IMR-90 (cell line): ENCODE data around the gene COX6A1. TPM values are rescaled to one million over a fixed set of nuclear protein-coding genes. Genes with fewer than 3 reads are reported as not detected.

ENCODE experiments used
- ATAC-seq: fragments of 200-7000 bp; cut with Tn5 transposase; 2 replicates; pipeline ENCODE4 v1.9.1; 2020; ENCODE audit warnings: low read depth, mild to moderate bottlenecking, moderate library complexity
- BruUV-seq: library from RNA; stranded (reverse); fragments of 400-500 nt; replicated peaks from 2 replicates; lab custom pipeline; 2021; lab: Mats Ljungman, UMichigan
- CTCF ChIA-PET: fragments of 300-600 bp; formaldehyde crosslinking; extraction: SDS; loops from one replicate; lab custom pipeline; 2021; ENCODE audit warnings: antibody characterized with exemption; lab: Yijun Ruan, JAX
- POLR2A ChIA-PET: fragments of 300-600 bp; sonication (Branson Sonifier 250); formaldehyde crosslinking; loops from one replicate; lab custom pipeline; 2022; ENCODE audit warnings: antibody characterized with exemption; ENCODE audit not compliant: unreplicated experiment; lab: Charles Lee
- DNase-seq: peaks from one replicate; pipeline ENCODE4 v3.0.0; 2013
- H2AFZ ChIP-seq: replicated peaks from 2 replicates; pipeline ENCODE3; 2013; ENCODE audit warnings: low read length, mild to moderate bottlenecking; ENCODE audit not compliant: poor library complexity
- H2AK5ac ChIP-seq: 2 replicates; pipeline ENCODE4 v1.6.1; 2013; ENCODE audit warnings: low read depth, low read length, inconsistent platforms
- H2AK9ac ChIP-seq: replicated peaks from 2 replicates; pipeline ENCODE3; 2013; ENCODE audit warnings: mild to moderate bottlenecking, low read depth, low read length, moderate library complexity; ENCODE audit not compliant: poor library complexity
- H2BK120ac ChIP-seq: 2 replicates; pipeline ENCODE4 v1.6.1; 2013; ENCODE audit warnings: low read depth, low read length, inconsistent platforms
- H2BK15ac ChIP-seq: 3 replicates; pipeline ENCODE4 v1.6.1; 2013; ENCODE audit warnings: low read depth, low read length, inconsistent platforms
- H2BK20ac ChIP-seq: 2 replicates; pipeline ENCODE4 v1.6.1; 2013; ENCODE audit warnings: low read depth, mild to moderate bottlenecking, inconsistent platforms, low read length, moderate library complexity
- H2BK5ac ChIP-seq: 2 replicates; pipeline ENCODE4 v1.6.1; 2013; ENCODE audit warnings: mild to moderate bottlenecking, low read depth, low read length, inconsistent platforms; ENCODE audit not compliant: poor library complexity, severe bottlenecking
- H3K14ac ChIP-seq: replicated peaks from 2 replicates; pipeline ENCODE4 v1.6.1; 2013; ENCODE audit warnings: low read depth, low read length, inconsistent platforms
- H3K18ac ChIP-seq: 2 replicates; pipeline ENCODE4 v1.6.1; 2013; ENCODE audit warnings: low read depth, low read length, control low read depth
- H3K23ac ChIP-seq: 2 replicates; pipeline ENCODE4 v1.6.1; 2013; ENCODE audit warnings: low read depth, low read length, inconsistent platforms
- H3K27ac ChIP-seq: 2 replicates; pipeline ENCODE4 v1.5.1; 2013; ENCODE audit warnings: mild to moderate bottlenecking, control low read depth, low read length; ENCODE audit not compliant: insufficient read depth
- H3K27me3 ChIP-seq: 2 replicates; pipeline ENCODE4 v1.6.1; 2013; ENCODE audit warnings: low read length; ENCODE audit not compliant: control insufficient read depth, insufficient read depth
- H3K36me3 ChIP-seq: 2 replicates; pipeline ENCODE4 v1.6.1; 2013; ENCODE audit warnings: low read length, mixed read lengths; ENCODE audit not compliant: control insufficient read depth, insufficient read depth
- H3K4ac ChIP-seq: 2 replicates; pipeline ENCODE4 v1.6.1; 2013; ENCODE audit warnings: low read depth, low read length, inconsistent platforms
- H3K4me1 ChIP-seq: 2 replicates; pipeline ENCODE4 v1.6.1; 2013; ENCODE audit warnings: low read length, mixed read lengths; ENCODE audit not compliant: control insufficient read depth, insufficient read depth
- H3K4me2 ChIP-seq: 2 replicates; pipeline ENCODE4 v1.6.1; 2013; ENCODE audit warnings: low read depth, mild to moderate bottlenecking, control low read depth, low read length, moderate library complexity
- H3K4me3 ChIP-seq: 2 replicates; pipeline ENCODE4 v1.5.1; 2013; ENCODE audit warnings: low read depth, mild to moderate bottlenecking, control low read depth, low read length, moderate library complexity; ENCODE audit not compliant: insufficient read depth
- H3K56ac ChIP-seq: 2 replicates; pipeline ENCODE4 v1.6.1; 2013; ENCODE audit warnings: low read length, inconsistent platforms; ENCODE audit not compliant: insufficient read depth; ENCODE audit errors: extremely low read depth
- H3K79me1 ChIP-seq, 2 experiments: 2 replicates each; pipeline ENCODE4 v1.6.1; 2013; ENCODE audit warnings: low read length in 2 of 2, inconsistent platforms in 1 of 2, low read depth in 1 of 2
- H3K9ac ChIP-seq: 2 replicates; pipeline ENCODE4 v1.6.1; 2013; ENCODE audit warnings: low read depth, low read length, control low read depth
- H3K9me1 ChIP-seq: 2 replicates; pipeline ENCODE4 v1.6.1; 2013; ENCODE audit warnings: low read length, inconsistent platforms; ENCODE audit not compliant: insufficient read depth
- H3K9me3 ChIP-seq: 2 replicates; pipeline ENCODE4 v1.6.1; 2013; ENCODE audit warnings: low read length; ENCODE audit not compliant: control insufficient read depth, insufficient read depth
- H4K20me1 ChIP-seq: 2 replicates; pipeline ENCODE4 v1.6.1; 2013; ENCODE audit warnings: low read length, inconsistent platforms; ENCODE audit not compliant: insufficient read depth
- H4K5ac ChIP-seq: 2 replicates; pipeline ENCODE4 v1.6.1; 2013; ENCODE audit warnings: mild to moderate bottlenecking, low read depth, low read length, control low read depth
- H4K8ac ChIP-seq, 2 experiments: 2 replicates each; pipeline ENCODE4 v1.6.1; 2013; ENCODE audit warnings: low read depth in 2 of 2, low read length in 2 of 2, control low read depth in 1 of 2, inconsistent platforms in 1 of 2
- H4K91ac ChIP-seq: 2 replicates; pipeline ENCODE4 v1.6.1; 2013; ENCODE audit warnings: low read depth, low read length, inconsistent platforms; ENCODE audit not compliant: insufficient read depth
- BHLHE40 ChIP-seq: fragments of 150-350 bp; IDR thresholded peaks from 2 replicates; pipeline ENCODE4 v1.6.1; 2016; ENCODE audit warnings: mild to moderate bottlenecking, low read depth, low read length
- CEBPB ChIP-seq: IDR thresholded peaks from 2 replicates; pipeline ENCODE4 v1.6.1; 2012; ENCODE audit warnings: low read depth, low read length, improper control_type of control experiment
- CHD1 ChIP-seq: IDR thresholded peaks from 2 replicates; pipeline ENCODE4 v1.6.1; 2012; ENCODE audit warnings: low read depth, low read length, improper control_type of control experiment
- FOS ChIP-seq: fragments of 150-350 bp; IDR thresholded peaks from 2 replicates; pipeline ENCODE4 v1.6.1; 2016; ENCODE audit warnings: low read depth, low read length
- MAFK ChIP-seq: IDR thresholded peaks from 2 replicates; pipeline ENCODE4 v1.6.1; 2012; ENCODE audit warnings: low read depth, low read length, improper control_type of control experiment
- MAZ ChIP-seq: IDR thresholded peaks from 2 replicates; pipeline ENCODE4 v1.6.1; 2012; ENCODE audit warnings: low read depth, mild to moderate bottlenecking, low read length, improper control_type of control experiment, moderate library complexity, borderline replicate concordance
- MXI1 ChIP-seq: IDR thresholded peaks from 2 replicates; pipeline ENCODE4 v1.6.1; 2012; ENCODE audit warnings: low read depth, mild to moderate bottlenecking, low read length, moderate library complexity, borderline replicate concordance
- NFE2L2 ChIP-seq: fragments of 150-350 bp; IDR thresholded peaks from 2 replicates; pipeline ENCODE4 v1.6.1; 2016; ENCODE audit warnings: low read depth, mild to moderate bottlenecking, low read length
- POLR2A ChIP-seq: IDR thresholded peaks from 2 replicates; pipeline ENCODE4 v1.6.1; 2012; ENCODE audit warnings: mild to moderate bottlenecking, low read depth, low read length
- RAD21 ChIP-seq: IDR thresholded peaks from 2 replicates; pipeline ENCODE4 v1.6.1; 2012; ENCODE audit warnings: low read length, improper control_type of control experiment
- RCOR1 ChIP-seq: IDR thresholded peaks from 2 replicates; pipeline ENCODE4 v1.6.1; 2012; ENCODE audit warnings: mild to moderate bottlenecking, low read length, improper control_type of control experiment; ENCODE audit not compliant: insufficient replicate concordance
- RFX5 ChIP-seq: IDR thresholded peaks from 2 replicates; pipeline ENCODE4 v1.8.0; 2012; ENCODE audit warnings: low read depth, mild to moderate bottlenecking, low read length, moderate library complexity
- SMC3 ChIP-seq: fragments of 150-350 bp; IDR thresholded peaks from 2 replicates; pipeline ENCODE4 v1.6.1; 2016; ENCODE audit warnings: low read depth, mild to moderate bottlenecking, antibody characterized with exemption, low read length, moderate library complexity
- WGBS, 2 experiments: methylation state at CpG; one replicate each; pipeline versions ENCODE4 v1.1.5 to v1.1.7; 2013; ENCODE audit warnings: missing lambda C conversion rate in 2 of 2; ENCODE audit not compliant: insufficient read length in 1 of 2; ENCODE audit errors: extremely low coverage in 2 of 2; 5-methylcytosine and 5-hydroxymethylcytosine counted together
- dilution Hi-C: fragments of 300-500 bp; cut with HindIII; formaldehyde crosslinking; loops from one replicate; pipeline ENCODE4 v1.14.3; 2018; ENCODE audit warnings: low sequenced_read_pairs; ENCODE audit not compliant: unreplicated experiment
- in situ Hi-C: fragments of 300-500 bp; cut with MboI; formaldehyde crosslinking; loops from 3 replicates; pipeline ENCODE4 v1.14.3; 2019; ENCODE audit warnings: low sequenced_read_pairs, inconsistent platforms, mixed read lengths
- intact Hi-C: fragments of 100-400 bp; cut with micrococcal nuclease; formaldehyde crosslinking; loops from 2 replicates; pipeline ENCODE4 v1.10.0; 2022
- polyA plus RNA-seq, 3 experiments: library from polyadenylated mRNA; depleted of rRNA; stranded (reverse); fragments of >200 nt; gene quantifications; 2 replicates each; pipeline ENCODE4 v1.2.3, GENCODE V29; 2012; ENCODE audit warnings: low replicate concordance in 1 of 3
- total RNA-seq: library from RNA; depleted of rRNA; stranded (reverse); fragments of >200 nt; gene quantifications from 2 replicates; pipeline ENCODE4 v1.2.3, GENCODE V29; 2012
- TF ChIP-seq, protein P1 (sequence below): conservative IDR thresholded peaks from 2 replicates; pipeline ENCODE4 v1.5.1; 2012; ENCODE audit warnings: mild to moderate bottlenecking, low read depth, low read length, improper control_type of control experiment
- TF ChIP-seq, protein P2 (sequence below): fragments of 150-350 bp; IDR thresholded peaks from 2 replicates; pipeline ENCODE4 v1.6.1; 2016; ENCODE audit warnings: low read depth, mild to moderate bottlenecking, low read length, moderate library complexity, borderline replicate concordance
- TF ChIP-seq, protein P3 (sequence below): fragments of 150-350 bp; IDR thresholded peaks from 2 replicates; pipeline ENCODE4 v1.6.1; 2017; ENCODE audit warnings: mild to moderate bottlenecking, antibody characterized with exemption, low read length, low read depth

The COX6A1 gene
- total and polyA plus RNA-seq, 2 of the 4 experiments (the other 2 are of a cell fraction), result 396 to 541 TPM

DNA sequence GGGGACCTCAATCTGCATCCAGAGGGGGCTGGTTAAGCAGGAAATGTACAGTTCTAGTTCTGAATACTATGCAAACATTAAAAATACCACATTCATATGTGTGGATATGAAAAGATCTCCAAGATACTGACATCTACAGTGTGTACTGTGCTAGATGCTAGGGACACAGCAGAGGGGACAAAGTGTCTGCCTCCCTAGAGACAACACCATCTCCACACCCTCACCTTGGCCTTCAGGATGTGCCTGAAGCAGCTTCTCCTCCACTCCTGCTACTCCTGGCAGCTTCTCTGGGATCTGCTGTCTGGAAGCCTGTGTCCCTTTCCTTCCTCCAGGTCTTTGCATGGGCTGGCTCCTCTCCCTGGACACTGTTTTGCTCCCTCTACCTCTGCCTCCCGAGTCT lies 42.3 kb downstream of the COX6A1 start:
- H3K27me3 ChIP-seq, result no peaks in the 10 kb centered on the region
- no peak overlapping the region for H2BK15ac ChIP-seq
- H3K4me3 ChIP-seq, result no peak overlapping the region
- no peak overlapping the region for H3K4me2 ChIP-seq
- no peak overlapping the region for H3K18ac ChIP-seq
- H2AK5ac ChIP-seq, result no peak overlapping the region
- ChIA-PET CTCF (no interaction called here), POLR2A (no interaction called here)
- TF ChIP-seq BHLHE40, result no peak
- no peak for TF ChIP-seq CHD1
- TF ChIP-seq MXI1, result no peak
- TF ChIP-seq POLR2A, result no peak
- no peak for TF ChIP-seq NFE2L2
- no peak for TF ChIP-seq RAD21
- TF ChIP-seq MAZ, result no peak
- TF ChIP-seq, protein P1, sequence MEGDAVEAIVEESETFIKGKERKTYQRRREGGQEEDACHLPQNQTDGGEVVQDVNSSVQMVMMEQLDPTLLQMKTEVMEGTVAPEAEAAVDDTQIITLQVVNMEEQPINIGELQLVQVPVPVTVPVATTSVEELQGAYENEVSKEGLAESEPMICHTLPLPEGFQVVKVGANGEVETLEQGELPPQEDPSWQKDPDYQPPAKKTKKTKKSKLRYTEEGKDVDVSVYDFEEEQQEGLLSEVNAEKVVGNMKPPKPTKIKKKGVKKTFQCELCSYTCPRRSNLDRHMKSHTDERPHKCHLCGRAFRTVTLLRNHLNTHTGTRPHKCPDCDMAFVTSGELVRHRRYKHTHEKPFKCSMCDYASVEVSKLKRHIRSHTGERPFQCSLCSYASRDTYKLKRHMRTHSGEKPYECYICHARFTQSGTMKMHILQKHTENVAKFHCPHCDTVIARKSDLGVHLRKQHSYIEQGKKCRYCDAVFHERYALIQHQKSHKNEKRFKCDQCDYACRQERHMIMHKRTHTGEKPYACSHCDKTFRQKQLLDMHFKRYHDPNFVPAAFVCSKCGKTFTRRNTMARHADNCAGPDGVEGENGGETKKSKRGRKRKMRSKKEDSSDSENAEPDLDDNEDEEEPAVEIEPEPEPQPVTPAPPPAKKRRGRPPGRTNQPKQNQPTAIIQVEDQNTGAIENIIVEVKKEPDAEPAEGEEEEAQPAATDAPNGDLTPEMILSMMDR, result no peak
- TF ChIP-seq, protein P2, sequence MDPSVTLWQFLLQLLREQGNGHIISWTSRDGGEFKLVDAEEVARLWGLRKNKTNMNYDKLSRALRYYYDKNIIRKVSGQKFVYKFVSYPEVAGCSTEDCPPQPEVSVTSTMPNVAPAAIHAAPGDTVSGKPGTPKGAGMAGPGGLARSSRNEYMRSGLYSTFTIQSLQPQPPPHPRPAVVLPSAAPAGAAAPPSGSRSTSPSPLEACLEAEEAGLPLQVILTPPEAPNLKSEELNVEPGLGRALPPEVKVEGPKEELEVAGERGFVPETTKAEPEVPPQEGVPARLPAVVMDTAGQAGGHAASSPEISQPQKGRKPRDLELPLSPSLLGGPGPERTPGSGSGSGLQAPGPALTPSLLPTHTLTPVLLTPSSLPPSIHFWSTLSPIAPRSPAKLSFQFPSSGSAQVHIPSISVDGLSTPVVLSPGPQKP, result no peak
- no peak for TF ChIP-seq FOS
- TF ChIP-seq, protein P3, sequence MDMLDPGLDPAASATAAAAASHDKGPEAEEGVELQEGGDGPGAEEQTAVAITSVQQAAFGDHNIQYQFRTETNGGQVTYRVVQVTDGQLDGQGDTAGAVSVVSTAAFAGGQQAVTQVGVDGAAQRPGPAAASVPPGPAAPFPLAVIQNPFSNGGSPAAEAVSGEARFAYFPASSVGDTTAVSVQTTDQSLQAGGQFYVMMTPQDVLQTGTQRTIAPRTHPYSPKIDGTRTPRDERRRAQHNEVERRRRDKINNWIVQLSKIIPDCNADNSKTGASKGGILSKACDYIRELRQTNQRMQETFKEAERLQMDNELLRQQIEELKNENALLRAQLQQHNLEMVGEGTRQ, result no peak
- no peak for TF ChIP-seq MAFK
- no peak for TF ChIP-seq RCOR1
- TF ChIP-seq RFX5, result no peak
- no peak for TF ChIP-seq CEBPB
- no peak for TF ChIP-seq SMC3
- H3K9me1 ChIP-seq, result peaks cover 8% of the 10 kb centered on the region; the same call in 1 of the 2 replicates
- H3K23ac ChIP-seq, result no peak overlapping the region
- H2BK5ac ChIP-seq, result no peak overlapping the region
- no peaks in the 10 kb centered on the region for H4K20me1 ChIP-seq
- peaks cover 18 to 24% of the 10 kb centered on the region in 2 experiments; a peak in 3 of 4 replicates for H3K79me1 ChIP-seq
- no peak overlapping the region for H2AFZ ChIP-seq
- ATAC-seq (no peak), DNase-seq (no peak)
- no peak overlapping the region for H4K91ac ChIP-seq
- no peak overlapping the region for H3K56ac ChIP-seq
- H3K36me3 ChIP-seq, result peaks cover 8% of the 10 kb centered on the region; the same call in 1 of the 2 replicates
- in situ Hi-C loops (no loop called here), intact Hi-C loops (no loop called here), dilution Hi-C loops (no loop called here)
- no peak overlapping the region for H4K8ac ChIP-seq
- H3K9me3 ChIP-seq, result no peaks in the 10 kb centered on the region
- no TSS peak for BruUV-seq
- no peak overlapping the region for H4K5ac ChIP-seq
- no peak overlapping the region for H2BK120ac ChIP-seq
- no peak overlapping the region for H2BK20ac ChIP-seq
- 67% methylated on average over 1 of the region's 1 CpG; no CpG with 5 or more reads in 1 of the 2 experiments for WGBS, 2 experiments
- no peak overlapping the region for H3K9ac ChIP-seq
- H3K27ac ChIP-seq, result no peak overlapping the region
- H3K4me1 ChIP-seq, result no peaks in the 10 kb centered on the region; the same call in 1 of the 2 replicates
- no peak overlapping the region for H2AK9ac ChIP-seq
- H3K4ac ChIP-seq, result no peak overlapping the region
- no peak overlapping the region for H3K14ac ChIP-seq
